Caco-2 (cell line): ENCODE data around the gene CRISP3. TPM values are rescaled to one million over a fixed set of nuclear protein-coding genes. Genes with fewer than 3 reads are reported as not detected.

Experiments
- BruUV-seq: library from RNA; stranded (reverse); fragments of 400-500 nt; replicated peaks from 2 replicates; lab custom pipeline; 2021; lab: Mats Ljungman, UMichigan
- CTCF ChIA-PET: fragments of 300-600 bp; sonication (Branson Sonifier 250); formaldehyde crosslinking; loops from one replicate; lab custom pipeline; 2022; ENCODE audit warnings: antibody characterized with exemption; lab: Charles Lee
- POLR2A ChIA-PET: fragments of 300-600 bp; sonication (Branson Sonifier 250); formaldehyde crosslinking; loops from one replicate; lab custom pipeline; 2022; ENCODE audit warnings: antibody characterized with exemption; lab: Charles Lee
- DNase-seq, 2 experiments: peaks; one replicate each; pipeline versions ENCODE4 v3.0.0 to v3.0.0-alpha.2; 2020 to 2022
- H3K27me3 ChIP-seq: replicated peaks from 2 replicates; pipeline ENCODE4 v1.6.0; 2011; ENCODE audit warnings: low read length; ENCODE audit not compliant: control insufficient read depth, insufficient read depth
- H3K36me3 ChIP-seq: 2 replicates; pipeline ENCODE4 v1.5.1; 2011; ENCODE audit warnings: low read length; ENCODE audit not compliant: control insufficient read depth, insufficient read depth
- H3K4me1 ChIP-seq: fragments of 250-450 bp; sonication (Bioruptor Pico); 2 replicates; pipeline ENCODE4 v1.5.1; 2020; ENCODE audit warnings: mild to moderate bottlenecking
- H3K4me3 ChIP-seq: 2 replicates; pipeline ENCODE4 v1.5.1; 2011; ENCODE audit warnings: low read depth, mild to moderate bottlenecking, control low read depth, low read length
- H3K9me3 ChIP-seq: fragments of 250-450 bp; sonication (Bioruptor Pico); 2 replicates; pipeline ENCODE4 v1.5.1; 2020; ENCODE audit warnings: mild to moderate bottlenecking, moderate library complexity
- H3K27ac Mint-ChIP-seq: one replicate; pipeline ENCODE4 v1.8.0; 2022; ENCODE audit warnings: mixed read lengths; ENCODE audit not compliant: unreplicated experiment
- H3K27me3 Mint-ChIP-seq: one replicate; pipeline ENCODE4 v1.8.0; 2022; ENCODE audit warnings: mixed read lengths; ENCODE audit not compliant: insufficient read depth, unreplicated experiment
- H3K36me3 Mint-ChIP-seq: one replicate; pipeline ENCODE4 v1.8.0; 2022; ENCODE audit warnings: mild to moderate bottlenecking, mixed read lengths; ENCODE audit not compliant: insufficient read depth, unreplicated experiment
- H3K4me1 Mint-ChIP-seq: one replicate; pipeline ENCODE4 v1.8.0; 2022; ENCODE audit warnings: low read depth, mixed read lengths; ENCODE audit not compliant: unreplicated experiment
- H3K4me3 Mint-ChIP-seq: one replicate; pipeline ENCODE4 v1.8.0; 2022; ENCODE audit warnings: mild to moderate bottlenecking, moderate library complexity, mixed read lengths; ENCODE audit not compliant: unreplicated experiment
- H3K9me3 Mint-ChIP-seq: one replicate; pipeline ENCODE4 v1.8.0; 2022; ENCODE audit warnings: mixed read lengths; ENCODE audit not compliant: unreplicated experiment
- intact Hi-C: fragments of 100-400 bp; cut with micrococcal nuclease; formaldehyde crosslinking; loops from one replicate; pipeline ENCODE4 v1.10.0; 2022; ENCODE audit not compliant: unreplicated experiment
- total RNA-seq: library from RNA; stranded (reverse); gene quantifications from 2 replicates; pipeline ENCODE4 v1.2.3, GENCODE V29; 2022
- TF ChIP-seq, protein P1 (sequence below), 2 experiments: fragments of 200-600 bp in 1 of 2; IDR thresholded peaks; 1 replicate in 1 of 2; 2 replicates in 1 of 2; pipeline versions ENCODE4 v1.5.1 to v1.8.0; 2011 to 2022; ENCODE audit warnings: antibody characterized with exemption in 1 of 2, control low read depth in 1 of 2, inconsistent platforms in 1 of 2, low read depth in 1 of 2, low read length in 1 of 2, mild to moderate bottlenecking in 1 of 2, moderate library complexity in 1 of 2; ENCODE audit not compliant: insufficient read depth in 1 of 2, severe bottlenecking in 1 of 2, unreplicated experiment in 1 of 2

Gene CRISP3
- total RNA-seq, 1 experiment from 2014 or later, result not detected

- no TSS peak for BruUV-seq
- CTCF ChIA-PET, result no interaction called here
- no peaks in the 10 kb centered on the region for H3K27me3 ChIP-seq
Observed at GRCh38 chr6:49720372-49720771, 23.8 kb downstream of the CRISP3 start.

GRCh38 chr6:49713346-49713745 lies 30.8 kb downstream of the CRISP3 start, which contains the start of gene CRISP2:
CRISP2 (minus strand) TSS chr6:49713543; CDS start chr6:49709196, 4,347 bp downstream.
- intact Hi-C loops, result no loop called here
- no peak for DNase-seq
- Mint-ChIP-seq H3K9me3 (no peaks in the 10 kb centered on the region), H3K36me3 (no peaks in the 10 kb centered on the region), H3K27me3 (no peaks in the 10 kb centered on the region), H3K4me1 (no peaks in the 10 kb centered on the region), H3K27ac (no peak within 1 kb of the TSS), H3K4me3 (no peak within 1 kb of the TSS)
- H3K4me3 ChIP-seq, result no peak within 1 kb of the TSS
- H3K27me3 ChIP-seq, result no peaks in the 10 kb centered on the region
- TF ChIP-seq, protein P1, sequence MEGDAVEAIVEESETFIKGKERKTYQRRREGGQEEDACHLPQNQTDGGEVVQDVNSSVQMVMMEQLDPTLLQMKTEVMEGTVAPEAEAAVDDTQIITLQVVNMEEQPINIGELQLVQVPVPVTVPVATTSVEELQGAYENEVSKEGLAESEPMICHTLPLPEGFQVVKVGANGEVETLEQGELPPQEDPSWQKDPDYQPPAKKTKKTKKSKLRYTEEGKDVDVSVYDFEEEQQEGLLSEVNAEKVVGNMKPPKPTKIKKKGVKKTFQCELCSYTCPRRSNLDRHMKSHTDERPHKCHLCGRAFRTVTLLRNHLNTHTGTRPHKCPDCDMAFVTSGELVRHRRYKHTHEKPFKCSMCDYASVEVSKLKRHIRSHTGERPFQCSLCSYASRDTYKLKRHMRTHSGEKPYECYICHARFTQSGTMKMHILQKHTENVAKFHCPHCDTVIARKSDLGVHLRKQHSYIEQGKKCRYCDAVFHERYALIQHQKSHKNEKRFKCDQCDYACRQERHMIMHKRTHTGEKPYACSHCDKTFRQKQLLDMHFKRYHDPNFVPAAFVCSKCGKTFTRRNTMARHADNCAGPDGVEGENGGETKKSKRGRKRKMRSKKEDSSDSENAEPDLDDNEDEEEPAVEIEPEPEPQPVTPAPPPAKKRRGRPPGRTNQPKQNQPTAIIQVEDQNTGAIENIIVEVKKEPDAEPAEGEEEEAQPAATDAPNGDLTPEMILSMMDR (IDR thresholded peaks at IDR 0.05; ENCODE audit: insufficient read depth in 1 of 2, low read depth in 1 of 2, low read length in 1 of 2, severe bottlenecking in 1 of 2, unreplicated experiment in 1 of 2), result no peak
- no TSS peak for BruUV-seq
- no peaks in the 10 kb centered on the region for H3K4me1 ChIP-seq
- ChIA-PET POLR2A (no interaction called here), CTCF (no interaction called here)
- no peaks in the 10 kb centered on the region for H3K9me3 ChIP-seq
- H3K36me3 ChIP-seq, result no peaks in the 10 kb centered on the region

More at GRCh38 chr6:49720372-49720771, 23.8 kb downstream of the CRISP3 start:
- Mint-ChIP-seq H3K9me3 (no peaks in the 10 kb centered on the region), H3K27me3 (no peaks in the 10 kb centered on the region), H3K27ac (no peak overlapping the region), H3K36me3 (no peaks in the 10 kb centered on the region), H3K4me1 (no peaks in the 10 kb centered on the region), H3K4me3 (no peak overlapping the region)
- POLR2A ChIA-PET, result no interaction called here
- Histone ChIP-seq H3K4me1 (no peaks in the 10 kb centered on the region), H3K4me3 (no peak overlapping the region), H3K36me3 (no peaks in the 10 kb centered on the region), H3K9me3 (no peaks in the 10 kb centered on the region)
- intact Hi-C loops, result no loop called here
- TF ChIP-seq, protein P1 (IDR thresholded peaks at IDR 0.05; ENCODE audit: insufficient read depth in 1 of 2, low read depth in 1 of 2, low read length in 1 of 2, severe bottlenecking in 1 of 2, unreplicated experiment in 1 of 2), result no peak
- no peak for DNase-seq

DNA sequence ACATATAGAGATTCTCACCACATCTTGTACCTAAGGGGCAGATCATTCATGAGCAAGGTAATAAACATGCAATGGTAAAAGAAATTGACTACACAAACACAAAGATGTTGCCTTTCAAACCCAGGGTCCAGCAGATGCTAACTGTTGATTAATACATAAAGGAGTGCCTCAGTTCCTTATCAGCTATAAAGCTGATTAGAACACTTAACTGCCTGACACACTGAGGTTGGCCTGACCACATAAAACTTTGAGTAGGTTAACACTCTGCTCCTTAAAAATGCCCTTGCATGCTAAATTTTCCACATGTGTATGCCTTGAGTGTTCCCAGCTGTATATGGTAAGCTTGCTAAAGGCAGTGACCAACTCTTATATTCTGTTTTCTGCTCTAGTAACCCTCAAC lies 45.7 kb downstream of the CRISP3 start:
- no peaks in the 10 kb centered on the region for H3K36me3 Mint-ChIP-seq
- no peaks in the 10 kb centered on the region for H3K9me3 Mint-ChIP-seq
- H3K27me3 Mint-ChIP-seq, result no peaks in the 10 kb centered on the region
- TF ChIP-seq, protein P1 (IDR thresholded peaks at IDR 0.05; ENCODE audit: insufficient read depth in 1 of 2, low read depth in 1 of 2, low read length in 1 of 2, severe bottlenecking in 1 of 2, unreplicated experiment in 1 of 2), result no peak
- BruUV-seq, result no TSS peak
- Histone ChIP-seq H3K9me3 (peaks cover 4% of the 10 kb centered on the region), H3K4me3 (no peak overlapping the region), H3K36me3 (no peaks in the 10 kb centered on the region), H3K4me1 (no peaks in the 10 kb centered on the region), H3K27me3 (no peaks in the 10 kb centered on the region)
- CTCF ChIA-PET, result no interaction called here
- no peak for DNase-seq
- intact Hi-C loops, result no loop called here
- H3K4me3 Mint-ChIP-seq, result no peak overlapping the region
- no peak overlapping the region for H3K27ac Mint-ChIP-seq
- POLR2A ChIA-PET, result no interaction called here
- no peaks in the 10 kb centered on the region for H3K4me1 Mint-ChIP-seq
